Stimulated activated memory B cell treated with anti-CD40 and anti-IgM and Interleukin-4, amounts not matched to agents 10 μg/mL and 1 μg/mL and 100 μg/mL, for 72 hours (primary cell): ENCODE results near the gene SPRTN.
"Not testable (repeated sequence)": the region's sequence is repeated elsewhere in the genome, so short reads cannot be mapped to it uniquely, and the experiment has no call there.

Experiments
- ATAC-seq: fragments of 150-1000 bp; cut with Tn5 transposase; 2 replicates; pipeline ENCODE4 v1.10.0; 2021
- H3K27ac Mint-ChIP-seq: one replicate; pipeline ENCODE4 v1.8.0; 2022; ENCODE audit warnings: mild to moderate bottlenecking, mixed read lengths
- H3K27me3 Mint-ChIP-seq: one replicate; pipeline ENCODE4 v1.8.0; 2022; ENCODE audit warnings: mixed read lengths
- H3K36me3 Mint-ChIP-seq: one replicate; pipeline ENCODE4 v1.8.0; 2022; ENCODE audit warnings: mixed read lengths
- H3K4me1 Mint-ChIP-seq: one replicate; pipeline ENCODE4 v1.8.0; 2022; ENCODE audit warnings: mixed read lengths
- H3K4me3 Mint-ChIP-seq: one replicate; pipeline ENCODE4 v1.8.0; 2022; ENCODE audit warnings: mild to moderate bottlenecking, moderate library complexity, mixed read lengths
- H3K9me3 Mint-ChIP-seq: one replicate; pipeline ENCODE4 v1.8.0; 2022; ENCODE audit warnings: mixed read lengths

SPRTN gene

DNA sequence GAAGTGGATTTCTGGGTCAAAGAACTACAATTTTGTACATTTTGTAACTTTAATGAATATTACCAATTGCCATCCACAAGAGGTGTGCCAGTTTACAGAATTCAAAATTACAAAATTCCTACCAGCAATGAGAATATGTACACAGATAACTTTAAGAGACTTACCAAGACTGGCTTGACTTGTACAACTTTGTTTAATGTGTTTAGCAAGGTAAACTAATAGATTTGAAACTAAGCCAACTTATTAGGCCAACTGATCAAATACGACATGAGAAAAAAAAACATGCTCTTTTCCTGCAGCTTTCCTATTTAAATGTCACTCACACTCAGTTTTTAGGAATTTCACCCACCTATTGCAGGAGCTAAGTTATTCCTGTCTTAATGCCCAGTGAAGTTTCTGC lies 11.8 kb upstream of the SPRTN start:
- Mint-ChIP-seq H3K9me3 (no peaks in the 10 kb centered on the region), H3K36me3 (peaks cover 9% of the 10 kb centered on the region), H3K27me3 (no peaks in the 10 kb centered on the region), H3K4me1 (peaks cover 20% of the 10 kb centered on the region), H3K27ac (no peak overlapping the region), H3K4me3 (no peak overlapping the region)
- no peak for ATAC-seq

DNA sequence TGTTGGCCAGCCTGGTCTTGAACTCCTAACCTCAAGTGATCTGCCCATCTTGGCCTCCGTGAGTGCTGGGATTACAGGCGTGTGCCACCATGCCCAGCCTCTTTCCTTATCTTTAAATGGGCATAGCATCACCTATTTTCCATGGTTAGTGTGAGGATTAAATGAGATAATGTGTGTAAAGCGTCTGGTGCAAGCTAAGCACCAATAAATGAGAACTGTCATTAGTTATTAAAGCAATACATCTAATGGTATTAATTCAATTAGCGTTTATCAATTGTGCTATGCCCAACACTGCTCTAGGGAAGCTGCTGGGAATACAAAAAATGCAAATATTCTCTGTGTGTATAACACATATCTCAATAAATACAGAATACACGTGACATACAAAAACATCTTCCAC lies 10.5 kb upstream of the SPRTN start:
- no peak overlapping the region for H3K27ac Mint-ChIP-seq
- H3K9me3 Mint-ChIP-seq: no peaks in the 10 kb centered on the region
- no peak overlapping the region for H3K4me3 Mint-ChIP-seq

DNA sequence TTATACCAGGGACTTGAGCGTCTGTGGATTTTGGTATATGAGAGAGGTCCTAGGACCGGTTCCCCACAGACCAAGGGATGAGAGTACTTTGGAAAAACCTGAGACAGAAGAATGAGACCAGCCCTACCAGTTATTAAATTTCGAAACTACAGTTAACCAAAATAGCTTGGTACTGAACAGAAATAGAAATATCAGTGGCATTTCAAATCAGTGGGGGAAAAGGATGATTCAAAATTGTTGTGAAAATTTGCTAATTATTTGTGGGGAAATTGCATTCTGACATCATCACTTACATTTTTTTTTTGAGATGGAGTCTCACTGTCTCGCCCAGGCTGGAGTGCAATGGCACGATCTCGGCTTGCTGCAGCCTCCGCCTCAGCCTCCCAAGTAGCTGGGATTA lies 8.6 kb upstream of the SPRTN start:
- Mint-ChIP-seq H3K9me3 (no peaks in the 10 kb centered on the region), H3K4me3 (no peak overlapping the region), H3K27me3 (no peaks in the 10 kb centered on the region), H3K27ac (no peak overlapping the region), H3K4me1 (peaks cover 35% of the 10 kb centered on the region), H3K36me3 (peaks cover 17% of the 10 kb centered on the region)
- ATAC-seq: no peak

More for the DNA sequence above, 10.5 kb upstream of the SPRTN start:
- peaks cover 17% of the 10 kb centered on the region for H3K36me3 Mint-ChIP-seq
- peaks cover 29% of the 10 kb centered on the region for H3K4me1 Mint-ChIP-seq
- H3K27me3 Mint-ChIP-seq: no peaks in the 10 kb centered on the region
- ATAC-seq: no peak

DNA sequence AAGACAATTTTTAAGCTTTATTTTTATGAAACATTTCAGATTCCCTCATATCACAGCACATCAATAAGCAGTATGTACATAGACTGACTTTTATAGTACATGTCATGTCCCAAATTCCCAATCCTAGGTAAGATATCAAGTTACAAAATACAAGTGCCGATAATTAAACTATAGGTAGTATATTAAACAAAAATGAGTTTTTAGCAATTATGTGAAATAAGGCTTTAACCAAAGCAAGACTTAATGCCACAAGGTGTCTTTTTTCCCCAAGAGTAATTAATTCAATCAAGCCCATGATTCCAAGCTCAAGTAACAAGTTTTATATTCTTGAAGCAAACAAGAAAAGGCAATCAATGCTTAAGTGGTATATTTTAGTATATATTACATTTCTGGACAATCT lies 5.3 kb upstream of the SPRTN start:
- ATAC-seq: no peak
- Mint-ChIP-seq H3K4me1 (peaks cover 58% of the 10 kb centered on the region), H3K4me3 (no peak overlapping the region), H3K9me3 (no peaks in the 10 kb centered on the region), H3K27ac (no peak overlapping the region), H3K27me3 (no peaks in the 10 kb centered on the region), H3K36me3 (peaks cover 24% of the 10 kb centered on the region)

- ATAC-seq: no peak
- Mint-ChIP-seq H3K4me1 (peaks cover 64% of the 10 kb centered on the region), H3K9me3 (no peaks in the 10 kb centered on the region), H3K36me3 (peaks cover 24% of the 10 kb centered on the region), H3K27ac (no peak overlapping the region), H3K27me3 (no peaks in the 10 kb centered on the region), H3K4me3 (peak overlapping the region; percentile 58)
Observed at GRCh38 chr1:231334079-231334666, 3.9 kb upstream of the SPRTN start.

- Mint-ChIP-seq H3K36me3 (peaks cover 24% of the 10 kb centered on the region), H3K4me1 (peaks cover 64% of the 10 kb centered on the region)
- ATAC-seq: no peak
Observed at GRCh38 chr1:231334952-231335351, 3.1 kb upstream of the SPRTN start.

DNA sequence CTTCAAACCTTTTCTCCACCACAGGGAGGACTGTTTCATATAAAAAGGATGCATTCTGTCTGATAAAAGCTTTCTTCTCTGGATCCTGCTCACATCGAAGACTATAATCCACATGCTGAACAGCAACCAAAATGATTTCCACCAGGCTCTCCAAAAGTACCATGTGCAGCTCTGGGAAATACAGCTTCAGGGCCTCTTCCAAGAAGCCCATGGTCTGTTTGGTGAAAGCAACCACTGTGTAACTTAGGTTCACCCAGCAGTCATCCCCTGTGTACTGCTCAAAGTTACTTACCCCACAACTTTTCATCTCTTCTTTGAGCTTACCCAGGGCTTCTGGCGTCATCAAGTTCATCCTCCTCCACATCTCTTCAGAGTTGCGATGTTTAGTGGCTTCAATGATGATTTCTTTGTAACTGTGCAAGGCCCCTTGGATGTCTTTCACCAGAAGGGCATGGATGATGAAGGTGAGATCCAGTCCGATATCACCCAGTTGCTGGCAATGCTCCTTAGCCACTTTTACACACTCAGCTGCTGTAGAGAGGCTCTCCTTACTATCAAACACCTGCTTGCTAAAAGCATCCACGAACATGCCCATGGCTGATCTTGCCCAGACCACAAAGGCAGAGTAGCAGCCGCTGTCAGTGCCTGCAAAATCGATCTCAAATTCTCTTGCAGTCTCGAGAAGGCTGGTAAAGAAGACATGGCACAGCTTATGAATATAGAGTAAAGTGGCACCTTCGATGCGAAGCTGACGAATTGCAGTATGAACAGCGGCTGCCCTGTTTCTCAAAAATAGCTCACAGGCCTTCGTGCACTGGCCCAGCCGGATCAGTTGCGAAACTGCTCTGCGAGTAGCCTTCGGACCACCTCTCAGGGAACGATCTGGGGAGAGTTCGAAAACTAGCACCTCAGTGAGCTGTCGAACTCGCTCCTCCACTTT lies 2.2 kb upstream of the SPRTN start:
- no peak for ATAC-seq
- Mint-ChIP-seq H3K27me3 (no peaks in the 10 kb centered on the region), H3K4me1 (peaks cover 61% of the 10 kb centered on the region), H3K27ac (no peak overlapping the region), H3K4me3 (peak overlapping the region; percentile 91), H3K36me3 (peaks cover 23% of the 10 kb centered on the region), H3K9me3 (no peaks in the 10 kb centered on the region)

More at GRCh38 chr1:231334952-231335351, 3.1 kb upstream of the SPRTN start:
- Mint-ChIP-seq H3K27ac (no peak overlapping the region), H3K4me3 (peak overlapping the region; percentile 58), H3K27me3 (no peaks in the 10 kb centered on the region), H3K9me3 (no peaks in the 10 kb centered on the region)

DNA sequence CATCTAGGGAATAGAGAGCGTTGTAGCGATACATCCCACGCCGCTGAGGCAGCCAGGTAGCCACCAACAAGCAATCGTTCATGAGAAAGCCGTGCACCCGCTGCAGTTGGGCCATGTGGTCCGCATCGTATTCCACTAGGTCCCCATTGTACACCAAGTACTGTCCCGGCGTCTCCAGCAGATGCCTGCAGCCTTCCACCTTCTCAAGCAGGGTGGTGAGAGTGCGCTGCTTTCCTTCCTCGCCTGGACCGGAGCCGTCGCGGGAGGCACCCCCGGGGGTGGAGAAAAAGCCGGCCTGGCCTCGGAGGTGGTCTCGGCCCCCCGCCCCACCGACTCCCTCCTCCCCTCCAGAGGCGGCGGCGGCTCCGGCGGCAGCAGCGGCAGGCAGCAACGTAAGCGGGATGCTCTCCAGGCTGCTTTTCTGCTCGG lies 1.0 kb upstream of the SPRTN start:
- ATAC-seq: no peak
- no peaks in the 10 kb centered on the region for H3K27me3 Mint-ChIP-seq
- peaks cover 18% of the 10 kb centered on the region for H3K36me3 Mint-ChIP-seq
- peak overlapping the region; percentile 92 for H3K27ac Mint-ChIP-seq
- H3K4me3 Mint-ChIP-seq: peak overlapping the region; percentile 91
- no peaks in the 10 kb centered on the region for H3K9me3 Mint-ChIP-seq
- H3K4me1 Mint-ChIP-seq: peaks cover 55% of the 10 kb centered on the region

DNA sequence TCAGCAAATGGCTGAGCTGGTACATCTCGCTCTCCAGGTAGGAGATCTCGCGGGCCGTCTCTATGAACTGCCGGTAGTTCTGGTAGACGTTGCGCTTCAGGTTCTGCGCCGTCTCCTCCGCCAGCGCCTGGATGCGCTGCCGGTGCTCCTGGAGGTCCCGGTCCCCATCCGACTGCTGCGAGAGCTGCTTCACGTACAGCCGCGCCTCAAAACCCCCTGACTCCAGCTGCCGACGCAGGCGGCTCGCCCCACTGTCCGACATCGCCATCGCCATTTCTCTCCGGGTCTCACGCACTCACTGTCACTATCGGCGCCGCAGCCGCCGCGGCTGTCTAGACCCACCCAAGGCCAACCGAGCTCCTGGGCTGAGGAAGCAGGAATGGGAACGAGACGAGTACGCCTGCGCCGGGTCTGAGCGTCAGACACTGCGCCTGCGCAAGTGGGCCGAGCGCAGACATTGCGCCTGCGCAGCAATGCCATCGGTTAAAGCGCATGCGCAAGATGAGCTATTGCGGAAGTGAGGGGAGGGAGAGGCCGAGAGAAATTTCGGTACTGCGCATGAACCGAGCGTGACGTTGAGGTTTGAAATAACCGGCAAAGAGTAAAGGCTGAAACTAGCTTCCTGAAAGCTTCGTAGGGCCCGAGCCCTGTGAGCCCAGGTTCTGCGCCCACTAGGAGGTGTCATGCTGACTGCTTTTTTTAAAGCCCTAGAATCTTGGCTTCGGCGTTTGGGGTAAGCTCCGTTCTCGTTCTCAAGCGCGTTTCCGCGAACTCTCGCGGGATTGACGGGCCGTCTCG lies 422 bp upstream of the SPRTN start, which contains the start of gene EXOC8:
EXOC8 (minus strand) TSS at position 381 of the 798 bp plus-strand sequence; CDS start at position 274, 107 bp downstream.
- ATAC-seq: peak; percentile 94
- Mint-ChIP-seq H3K27me3 (no peaks in the 10 kb centered on the region), H3K27ac (peak within 1 kb of the TSS; percentile 92), H3K4me3 (peak within 1 kb of the TSS; percentile 91), H3K4me1 (peaks cover 56% of the 10 kb centered on the region), H3K36me3 (peaks cover 20% of the 10 kb centered on the region), H3K9me3 (no peaks in the 10 kb centered on the region)

GRCh38 chr1:231340328-231341013 lies 2.4 kb downstream of the SPRTN start:
- Mint-ChIP-seq H3K36me3 (peaks cover 28% of the 10 kb centered on the region), H3K27ac (peak overlapping the region; percentile 54), H3K9me3 (no peaks in the 10 kb centered on the region), H3K4me3 (no peak overlapping the region), H3K4me1 (peaks cover 50% of the 10 kb centered on the region), H3K27me3 (no peaks in the 10 kb centered on the region)
- ATAC-seq: no peak

- Mint-ChIP-seq H3K27me3 (no peaks in the 10 kb centered on the region), H3K27ac (no peak overlapping the region), H3K36me3 (peaks cover 39% of the 10 kb centered on the region)
Observed at GRCh38 chr1:231347961-231348360, 9.9 kb downstream of the SPRTN start.

DNA sequence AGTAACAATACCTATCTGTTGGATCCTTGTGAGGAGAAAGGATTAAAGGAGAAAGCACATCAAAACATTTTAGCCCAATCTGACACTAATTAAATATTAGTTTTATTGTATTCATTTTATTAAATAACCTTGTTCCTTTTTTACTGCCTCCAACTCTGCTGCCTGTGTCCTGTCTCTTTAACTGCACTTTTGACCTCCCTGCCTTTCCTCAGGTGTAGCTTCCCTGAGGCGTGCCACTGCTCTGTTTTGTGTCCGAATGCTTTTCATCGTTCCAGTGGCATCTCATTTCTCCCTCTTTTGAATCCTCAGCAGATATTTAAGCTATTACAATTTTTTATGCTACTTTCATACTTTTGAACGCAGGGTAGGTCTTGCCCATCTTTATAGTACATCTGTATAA lies 10.3 kb downstream of the SPRTN start:
- peaks cover 39% of the 10 kb centered on the region for H3K36me3 Mint-ChIP-seq
- no peaks in the 10 kb centered on the region for H3K27me3 Mint-ChIP-seq
- H3K27ac Mint-ChIP-seq: no peak overlapping the region
- no peak for ATAC-seq
- no peaks in the 10 kb centered on the region for H3K9me3 Mint-ChIP-seq
- no peak overlapping the region for H3K4me3 Mint-ChIP-seq
- peaks cover 6% of the 10 kb centered on the region for H3K4me1 Mint-ChIP-seq

More at GRCh38 chr1:231347961-231348360, 9.9 kb downstream of the SPRTN start:
- no peak overlapping the region for H3K4me3 Mint-ChIP-seq
- ATAC-seq: no peak
- no peaks in the 10 kb centered on the region for H3K9me3 Mint-ChIP-seq
- peaks cover 6% of the 10 kb centered on the region for H3K4me1 Mint-ChIP-seq

DNA sequence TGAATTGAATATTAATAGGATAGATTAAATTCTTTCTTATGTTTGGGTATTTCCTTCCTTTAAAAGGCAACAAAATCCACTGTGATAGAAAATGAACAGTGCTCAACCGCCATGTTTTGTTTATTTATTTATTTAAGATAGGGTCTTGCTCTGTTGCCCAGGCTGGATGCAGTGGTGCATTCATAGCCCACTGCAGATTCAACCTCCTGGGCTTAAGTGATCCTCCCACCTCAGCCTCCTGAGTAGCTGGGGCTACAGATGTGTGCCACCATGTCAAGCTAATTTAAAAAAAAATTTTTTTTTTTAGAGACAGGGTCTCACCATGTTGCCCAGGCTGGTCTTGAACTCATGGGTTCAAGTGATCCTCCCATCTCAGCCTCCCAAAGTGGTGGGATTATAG lies 10.8 kb downstream of the SPRTN start:
- H3K27ac Mint-ChIP-seq, H3K9me3 Mint-ChIP-seq, H3K4me3 Mint-ChIP-seq, ATAC-seq, H3K4me1 Mint-ChIP-seq, H3K27me3 Mint-ChIP-seq: not testable (repeated sequence)
- H3K36me3 Mint-ChIP-seq: peaks cover 39% of the 10 kb centered on the region

DNA sequence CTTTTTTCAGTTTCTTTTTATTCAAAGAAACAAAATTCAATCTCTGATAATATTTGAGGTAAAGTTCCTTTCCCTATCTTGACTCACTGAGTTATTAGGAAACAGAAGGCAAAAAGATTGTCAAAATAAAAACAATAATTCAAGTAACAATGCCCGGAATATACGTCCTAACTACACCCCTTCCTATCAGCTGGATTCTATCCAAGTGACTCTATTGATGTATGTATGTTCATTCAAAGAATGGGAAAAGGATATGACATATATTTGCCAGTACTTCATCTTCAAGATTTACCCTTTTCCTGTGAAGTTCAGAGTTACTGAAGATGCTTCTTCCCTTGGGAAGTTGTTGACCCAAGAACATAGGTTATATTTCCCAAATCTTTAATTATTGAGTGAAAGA lies 13.7 kb downstream of the SPRTN start:
- peaks cover 29% of the 10 kb centered on the region for H3K36me3 Mint-ChIP-seq
- no peak for ATAC-seq
- no peak overlapping the region for H3K27ac Mint-ChIP-seq
- no peak overlapping the region for H3K4me3 Mint-ChIP-seq
- no peaks in the 10 kb centered on the region for H3K4me1 Mint-ChIP-seq
- no peaks in the 10 kb centered on the region for H3K9me3 Mint-ChIP-seq
- no peaks in the 10 kb centered on the region for H3K27me3 Mint-ChIP-seq

GRCh38 chr1:231353086-231353485 lies 15.0 kb downstream of the SPRTN start:
- Mint-ChIP-seq H3K27me3 (no peaks in the 10 kb centered on the region), H3K27ac (no peak overlapping the region), H3K4me3 (no peak overlapping the region), H3K4me1 (peaks cover 8% of the 10 kb centered on the region), H3K9me3 (no peaks in the 10 kb centered on the region), H3K36me3 (peaks cover 26% of the 10 kb centered on the region)
- ATAC-seq: no peak
